ENCODE measurements around the gene ADI1. TPM values are rescaled to one million over a fixed set of nuclear protein-coding genes. Genes with fewer than 3 reads are reported as not detected.
"Not testable (repeated sequence)": the region's sequence is repeated elsewhere in the genome, so short reads cannot be mapped to it uniquely, and the experiment has no call there.

The ADI1 gene
- total RNA-seq, 2 donors from 2014 or later, result 29.5 to 43.2 TPM

DNA sequence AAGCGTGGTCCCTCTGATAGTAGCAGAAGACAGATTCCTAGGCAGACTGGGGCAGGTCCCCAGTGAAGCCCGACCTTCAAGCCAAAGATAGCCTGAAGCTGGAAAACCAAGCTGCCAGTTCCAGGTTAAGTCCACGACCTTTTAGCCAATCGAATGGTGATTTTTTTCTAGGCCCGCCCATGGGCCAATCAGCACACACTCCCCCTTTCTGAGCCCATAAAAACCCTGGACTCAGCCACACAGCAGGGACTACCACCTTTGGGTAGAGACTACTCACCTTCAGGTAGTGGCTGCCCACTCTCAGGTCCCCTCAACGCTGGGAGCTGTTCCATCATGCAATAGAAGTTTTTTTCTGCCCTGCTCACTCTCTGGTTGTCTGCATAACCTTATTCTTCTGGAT is 14.5 kb upstream of the ADI1 start:
- DNase-seq (ENCODE audit: low spot score), result no peak
- intact Hi-C loops (cut with DNase I), result no loop called here

DNA sequence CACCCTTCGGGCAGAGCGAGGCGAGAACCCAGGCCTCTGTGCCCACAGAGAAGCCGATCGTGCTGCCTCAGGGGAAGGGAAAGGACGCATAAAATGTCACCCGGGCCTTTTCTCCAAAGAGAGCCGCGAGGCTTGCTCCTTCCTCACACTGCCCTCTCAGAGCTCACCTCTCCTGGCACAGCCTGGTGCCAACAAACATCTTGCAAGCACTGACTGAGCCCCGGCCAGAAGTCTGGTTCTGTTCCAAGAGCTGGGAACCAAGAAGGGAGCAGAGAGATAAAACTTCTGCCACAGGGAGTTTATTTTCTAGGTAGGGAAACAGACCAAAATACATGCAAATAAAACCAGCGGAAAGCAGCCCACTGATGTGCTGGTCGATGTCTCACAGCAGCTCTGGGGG is 13.6 kb upstream of the ADI1 start:
- intact Hi-C loops (cut with DNase I), result no loop called here
- no peak for DNase-seq (ENCODE audit: low spot score)

DNA sequence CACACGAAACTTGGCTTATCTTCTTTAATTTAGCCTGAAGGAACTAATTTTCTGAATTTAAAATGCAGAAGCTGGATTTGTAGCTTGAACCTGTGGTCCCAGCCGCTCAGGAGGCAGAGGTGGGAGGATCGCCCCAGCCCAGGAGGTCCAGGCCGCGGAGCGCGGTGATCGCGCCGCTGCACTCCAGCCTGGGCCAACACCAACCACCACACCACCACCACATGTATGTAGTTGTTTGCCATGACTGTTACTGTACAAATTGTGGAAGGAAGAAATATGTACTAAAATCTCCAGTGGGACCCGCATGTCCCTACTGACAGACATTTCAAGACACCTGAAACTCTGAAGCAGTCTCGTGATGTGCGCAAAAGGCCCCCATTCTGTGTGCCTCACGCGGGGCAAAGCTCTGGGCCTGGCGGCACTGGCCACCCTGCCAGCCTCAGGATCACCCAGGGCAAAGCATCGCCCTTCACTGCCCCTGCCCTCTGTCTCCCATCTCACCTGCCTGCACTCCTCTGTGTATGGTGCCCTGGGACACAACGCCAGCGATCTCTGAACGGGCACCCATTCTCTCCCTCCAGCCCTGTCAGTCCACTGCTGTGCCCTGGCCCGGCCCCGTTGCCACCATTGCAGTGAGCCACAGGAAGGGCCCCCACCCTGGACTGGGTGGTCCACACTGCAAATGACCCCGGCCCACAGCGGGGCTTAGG is 10.1 kb upstream of the ADI1 start:
- no peak for DNase-seq (ENCODE audit: low spot score)

DNA sequence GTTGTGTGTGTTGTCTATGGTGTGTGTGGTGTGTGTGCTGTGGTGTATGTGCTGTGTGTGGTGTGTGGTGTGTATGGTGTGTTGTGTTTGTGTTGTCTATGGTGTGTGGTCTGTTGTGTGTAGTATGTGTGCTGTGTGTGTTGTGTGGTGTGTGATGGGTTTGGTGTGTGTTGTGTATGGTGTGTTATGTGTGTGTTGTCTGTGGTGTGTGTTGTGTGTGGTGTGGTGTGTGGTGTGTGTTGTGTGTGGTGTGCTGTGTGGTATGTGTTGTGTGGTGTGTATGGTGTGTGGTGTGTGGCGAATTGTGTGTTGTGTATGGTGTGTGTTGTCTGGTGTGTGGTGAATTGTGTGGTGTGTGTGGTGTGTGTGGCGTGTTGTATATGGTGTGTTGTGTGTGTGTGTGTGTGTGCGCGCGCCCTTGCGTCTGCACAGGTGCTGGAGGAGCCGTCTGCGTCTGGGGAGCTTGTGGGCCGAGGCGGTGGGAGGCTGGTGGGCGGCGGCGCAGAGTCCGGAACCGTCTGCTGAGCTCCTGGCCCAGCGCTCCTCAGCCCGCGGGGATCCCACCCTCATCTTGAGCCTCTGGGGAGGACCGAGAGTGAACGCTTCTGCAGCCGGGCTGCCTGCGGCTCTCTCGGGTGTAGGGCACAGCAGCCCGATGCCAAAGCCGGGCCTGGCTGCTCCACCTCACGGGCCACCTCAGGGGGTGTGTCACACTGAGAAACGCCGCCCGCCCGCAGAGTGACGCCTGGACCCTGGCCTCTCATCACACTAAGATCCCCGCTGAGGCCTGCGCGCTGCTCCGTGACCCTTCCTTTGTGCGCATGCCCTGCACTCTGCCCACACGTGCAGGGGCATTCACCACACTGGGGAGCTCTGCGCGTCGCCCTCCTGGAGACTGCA is 8.8 kb upstream of the ADI1 start:
- DNase-seq (ENCODE audit: low spot score), result no peak
- intact Hi-C loops (cut with DNase I), result no loop called here

More for the DNA sequence above, 10.1 kb upstream of the ADI1 start:
- intact Hi-C loops (cut with DNase I), result no loop called here

DNA sequence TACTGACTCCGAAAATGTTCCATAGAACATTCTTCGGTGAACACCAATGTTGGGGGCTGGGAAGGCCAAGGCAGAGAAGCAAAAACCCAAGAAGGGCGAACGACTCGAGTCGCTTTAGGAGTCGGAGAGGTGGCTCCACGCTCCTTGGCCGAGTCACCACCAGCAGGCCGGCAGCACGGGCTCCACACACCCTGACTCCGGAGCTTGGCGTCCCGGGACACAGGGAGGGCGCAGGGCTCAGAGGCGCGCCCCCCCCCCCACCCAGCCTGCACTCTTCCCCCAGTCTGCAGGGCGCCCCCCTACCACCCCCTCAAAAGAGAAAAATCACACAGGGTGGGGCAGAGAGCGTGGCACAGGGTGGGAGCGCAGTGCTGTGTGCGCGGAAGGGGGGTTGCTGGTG is 7.5 kb upstream of the ADI1 start:
- DNase-seq (ENCODE audit: low spot score), result no peak
- intact Hi-C loops (cut with DNase I), result no loop called here

DNA sequence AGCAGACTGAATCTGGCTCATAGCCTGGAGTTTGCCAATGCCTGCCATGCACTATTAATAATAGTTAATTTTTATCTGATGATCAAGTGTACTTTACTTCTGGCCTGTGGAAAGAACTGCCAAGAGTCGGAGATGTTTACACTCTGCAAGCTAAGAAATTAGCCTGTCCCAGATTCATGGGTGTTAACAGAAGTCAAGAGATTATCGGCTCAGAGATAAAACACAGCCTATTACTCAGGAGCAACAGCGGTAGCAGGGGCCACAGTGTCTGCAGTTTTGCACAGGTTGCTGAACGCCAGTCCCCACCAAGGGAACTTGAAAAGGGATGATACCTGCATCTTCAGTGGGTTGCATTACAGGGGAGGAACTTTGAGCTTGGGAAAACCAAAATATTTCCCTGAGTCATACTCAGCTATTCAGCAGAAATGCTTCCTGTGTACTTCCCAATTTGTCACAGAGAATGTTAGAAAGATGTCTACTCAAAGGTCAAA is 4.3 kb upstream of the ADI1 start:
- intact Hi-C loops (cut with DNase I), result no loop called here
- no peak for DNase-seq (ENCODE audit: low spot score)

DNA sequence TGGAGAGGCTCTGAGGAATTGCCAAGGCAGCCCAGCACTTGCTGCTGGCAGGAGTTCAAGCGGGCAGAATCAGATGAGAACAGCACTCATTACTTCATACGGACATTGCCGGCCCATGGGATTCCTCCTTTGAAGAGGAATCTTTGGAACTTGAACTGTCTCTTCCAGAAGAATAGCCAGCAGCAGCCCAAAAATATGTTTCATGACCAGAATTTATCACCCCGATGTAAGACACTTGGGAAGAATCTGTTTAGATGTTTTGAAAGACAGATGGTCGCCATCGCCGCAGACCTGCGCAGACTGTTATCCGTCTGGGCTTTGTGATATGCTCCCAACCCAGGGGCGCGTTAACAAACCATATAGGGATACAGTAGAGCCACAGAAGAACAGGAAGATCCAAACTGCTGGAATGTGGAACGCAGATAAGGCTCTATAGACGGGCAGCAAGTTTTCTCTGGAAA is 3.7 kb upstream of the ADI1 start:
- intact Hi-C loops (cut with DNase I), result no loop called here

DNA sequence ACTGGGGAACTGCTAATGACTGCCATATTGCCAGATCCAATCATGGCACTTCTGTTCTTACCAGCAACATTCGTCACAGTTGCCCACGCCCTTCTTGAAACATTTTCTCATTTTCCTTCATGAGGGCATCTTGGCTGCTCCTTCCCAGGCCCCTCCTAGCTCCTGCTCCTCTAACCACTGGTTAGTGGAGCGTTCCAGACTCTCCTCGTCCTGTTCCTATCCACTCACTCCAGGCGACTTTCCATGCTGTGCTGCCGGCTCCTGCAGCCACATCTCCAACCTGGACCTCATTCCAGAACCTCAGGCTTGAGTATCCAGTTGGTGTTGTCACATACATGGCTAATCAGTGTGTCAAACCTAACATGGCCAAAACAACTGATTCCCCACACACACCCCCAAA is 1.3 kb upstream of the ADI1 start:
- DNase-seq (ENCODE audit: low spot score), result no peak
- intact Hi-C loops (cut with DNase I), result no loop called here

More for the DNA sequence above, 3.7 kb upstream of the ADI1 start:
- no peak for DNase-seq (ENCODE audit: low spot score)

DNA sequence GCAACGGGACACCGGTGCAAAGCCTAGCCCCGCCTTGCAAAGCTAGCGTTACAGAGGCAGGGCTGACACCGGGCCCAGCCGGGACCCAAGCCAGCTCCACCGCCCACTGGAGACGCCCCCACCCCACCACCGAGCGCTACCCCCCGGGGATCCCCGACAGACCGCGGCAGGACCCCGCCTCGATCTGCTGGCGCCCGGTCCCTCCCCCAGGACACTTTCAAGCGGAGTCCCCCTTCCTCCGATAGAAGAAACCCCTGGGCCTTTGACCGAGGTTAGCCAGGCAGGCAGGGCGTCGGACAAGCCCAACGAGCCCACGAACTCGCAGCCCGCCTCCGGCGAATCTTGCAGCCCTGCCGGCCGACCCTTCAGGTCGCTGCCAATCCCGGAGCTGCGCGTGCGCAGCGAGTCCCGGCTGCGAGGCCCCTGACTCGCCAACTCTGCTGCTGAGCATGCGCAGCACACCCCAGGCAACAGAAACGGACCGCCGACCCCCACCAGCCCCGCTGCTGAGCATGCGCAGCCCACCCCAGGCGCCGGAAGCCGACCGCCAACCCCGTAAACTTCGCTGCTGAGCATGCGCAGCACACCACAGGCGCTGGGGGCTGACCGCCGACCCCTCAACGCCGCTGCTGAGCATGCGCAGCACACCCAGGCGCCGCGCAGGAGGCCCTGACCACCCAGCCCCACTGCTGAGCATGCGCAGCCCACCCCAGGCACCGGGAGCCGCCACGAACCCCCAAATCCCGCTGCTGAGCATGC is 656 bp downstream of the ADI1 start:
- DNase-seq (ENCODE audit: low spot score), result peak; percentile 100
- intact Hi-C loops (cut with DNase I), result no loop called here

DNA sequence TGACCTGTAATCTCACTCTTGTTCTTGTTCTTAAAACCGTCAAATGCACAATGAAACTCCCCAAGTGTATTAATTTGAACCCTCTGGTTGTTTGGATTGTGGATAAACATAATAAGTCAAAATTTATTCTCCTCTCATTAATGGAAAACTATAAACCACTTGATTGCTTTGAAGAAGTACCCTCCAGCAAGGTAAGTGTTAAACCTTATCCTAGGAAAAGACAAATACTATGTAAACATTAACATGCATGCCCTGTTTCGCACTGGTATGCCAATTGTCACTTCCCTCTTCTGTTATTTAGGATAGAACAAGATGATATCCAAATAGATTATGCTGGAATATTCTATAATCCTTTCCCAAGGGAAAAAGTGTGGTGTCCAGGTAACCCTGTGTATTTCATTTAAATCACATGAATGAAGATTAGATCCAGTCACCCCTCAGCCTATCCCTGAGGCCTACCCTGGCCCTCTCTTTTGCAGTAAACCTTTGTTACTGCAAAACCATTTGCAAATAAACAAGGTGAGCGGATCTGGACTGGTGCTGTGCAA is 1.3 kb downstream of the ADI1 start:
- no peak for DNase-seq (ENCODE audit: low spot score)
- intact Hi-C loops (cut with DNase I), result no loop called here

DNA sequence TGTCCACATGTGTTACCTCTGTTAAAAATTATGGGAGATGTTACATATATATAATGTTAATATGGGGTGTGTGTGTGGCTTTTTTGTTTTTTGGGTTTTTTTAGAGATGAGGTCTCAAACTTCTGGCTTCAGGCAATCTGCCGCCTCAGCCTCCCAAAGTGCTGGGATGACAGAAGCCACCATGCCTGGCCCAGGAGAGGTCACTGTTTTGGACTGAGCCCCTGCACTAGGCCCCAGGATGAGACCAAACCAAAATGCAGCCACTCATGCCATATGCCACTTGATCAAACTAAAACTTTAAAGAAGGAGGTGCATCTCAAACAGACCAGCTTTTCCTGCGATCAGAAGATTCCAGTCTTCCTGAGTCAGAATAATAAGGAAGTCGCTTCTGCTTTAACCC is 2.5 kb downstream of the ADI1 start:
- intact Hi-C loops (cut with DNase I), result no loop called here
- no peak for DNase-seq (ENCODE audit: low spot score)

DNA sequence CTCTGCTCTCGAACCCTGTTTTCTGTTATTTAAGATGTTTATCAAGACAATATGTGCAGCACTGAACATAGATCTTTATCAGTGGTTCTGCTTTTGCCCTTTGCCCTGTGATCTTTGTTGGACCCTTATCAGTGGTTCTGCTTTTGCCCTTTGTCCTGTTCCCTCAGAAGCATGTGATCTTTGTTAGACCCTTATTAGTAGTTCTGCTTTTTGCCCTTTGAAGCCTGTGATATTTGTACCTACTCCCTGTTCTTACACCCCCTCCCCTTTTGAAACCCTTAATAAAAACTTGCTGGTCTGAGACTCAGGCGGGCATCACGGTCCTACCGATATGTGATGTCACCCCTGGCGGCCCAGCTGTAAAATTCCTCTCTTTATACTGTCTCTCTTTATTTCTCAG is 3.9 kb downstream of the ADI1 start:
- DNase-seq (ENCODE audit: low spot score); intact Hi-C loops (cut with DNase I): not testable (repeated sequence)

DNA sequence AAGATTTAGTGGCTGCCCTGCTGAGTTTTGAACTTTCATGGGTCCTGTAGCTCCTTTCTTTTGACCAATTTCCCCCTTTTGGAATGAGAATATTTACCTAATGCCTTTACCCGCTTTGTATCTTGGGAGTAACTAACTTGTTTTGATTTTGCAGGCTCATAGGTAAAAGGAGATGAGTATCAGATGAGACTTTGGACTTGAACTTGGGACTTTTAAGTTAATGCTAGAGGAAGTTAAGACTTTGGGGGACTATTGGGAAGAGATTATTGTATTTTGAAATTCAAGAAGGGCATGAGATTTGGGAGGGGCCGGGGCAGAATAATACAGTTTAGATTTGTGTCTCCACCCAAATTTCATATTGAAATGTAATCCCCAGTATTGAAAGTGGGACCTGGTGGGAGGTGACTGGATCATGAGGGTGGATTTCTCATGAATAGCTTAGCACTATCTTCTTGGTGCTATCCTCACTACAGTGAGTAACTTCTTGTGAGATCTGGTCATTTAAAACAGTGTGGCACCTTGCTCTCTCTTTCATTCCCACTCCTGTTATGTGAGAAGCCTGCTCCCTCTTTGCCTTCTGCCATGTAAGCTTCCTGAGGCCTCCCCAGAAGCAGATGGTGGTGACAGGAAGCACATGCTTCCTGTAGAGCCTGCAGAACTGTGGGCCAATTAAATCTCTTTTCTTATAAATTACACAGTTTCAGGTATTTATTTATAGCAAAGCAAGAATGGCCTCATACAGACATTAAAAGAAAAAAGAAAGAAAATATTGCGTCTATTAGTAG is 6.1 kb downstream of the ADI1 start:
- intact Hi-C loops (cut with DNase I), result no loop called here
- DNase-seq (ENCODE audit: low spot score), result no peak

DNA sequence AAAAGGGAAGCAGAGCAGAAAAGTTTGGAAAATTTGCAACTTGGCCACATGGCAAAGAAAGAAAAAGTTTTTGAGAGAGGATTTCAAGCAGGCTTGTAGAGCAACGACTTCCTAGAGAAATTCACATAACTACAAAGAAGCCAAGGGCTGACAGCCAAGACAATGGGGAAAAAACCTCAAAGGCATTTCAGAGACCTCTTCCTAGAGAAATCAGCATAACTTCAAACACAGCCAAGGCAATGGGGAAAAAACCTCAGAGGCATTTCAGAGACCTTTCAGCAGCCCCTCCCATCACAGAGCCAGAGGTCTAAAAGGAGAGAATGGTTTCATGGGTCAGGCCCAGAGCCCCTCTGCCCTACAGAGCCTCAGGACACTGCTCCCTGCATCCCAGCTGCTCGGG is 7.2 kb downstream of the ADI1 start:
- intact Hi-C loops (cut with DNase I), result no loop called here
- no peak for DNase-seq (ENCODE audit: low spot score)

DNA sequence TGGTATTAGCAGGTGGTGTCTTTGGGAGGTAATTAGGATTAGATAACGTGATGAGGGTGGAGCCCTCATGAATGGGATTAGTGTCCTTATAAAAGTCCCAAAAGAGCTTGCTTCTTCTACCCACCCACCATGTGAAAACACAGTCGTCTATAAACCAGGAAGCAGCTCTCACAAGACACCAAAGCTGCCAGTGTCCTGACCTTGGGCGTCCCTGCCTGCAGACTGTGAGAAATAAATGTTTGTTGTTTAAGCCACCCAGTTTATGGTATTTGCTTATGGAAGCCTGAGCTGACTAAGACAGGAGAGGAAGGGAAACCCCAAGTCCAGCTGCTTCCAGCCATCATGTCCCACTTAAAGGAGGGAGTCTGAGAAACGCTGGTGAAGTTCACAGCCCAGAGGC is 13.6 kb downstream of the ADI1 start:
- intact Hi-C loops (cut with DNase I), result no loop called here
- DNase-seq (ENCODE audit: low spot score), result no peak

DNA sequence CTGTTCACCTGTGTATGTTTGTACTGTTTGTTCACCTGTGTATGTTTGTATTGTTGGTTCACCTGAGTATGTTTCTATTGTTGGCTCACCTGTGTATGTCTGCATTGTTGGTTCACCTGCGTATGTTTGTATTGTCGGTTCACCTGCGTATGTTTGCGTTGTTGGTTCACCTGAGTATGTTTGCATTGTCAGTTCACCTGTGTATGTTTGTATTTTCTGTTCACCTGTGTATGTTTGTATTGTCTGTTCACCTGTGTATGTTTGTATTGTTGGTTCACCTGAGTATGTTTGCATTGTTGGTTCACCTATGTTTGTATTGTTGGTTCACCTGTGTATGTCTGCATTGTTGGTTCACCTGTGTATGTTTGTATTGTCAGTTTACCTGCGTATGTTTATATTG is 14.6 kb downstream of the ADI1 start:
- intact Hi-C loops (cut with DNase I), result no loop called here

DNA sequence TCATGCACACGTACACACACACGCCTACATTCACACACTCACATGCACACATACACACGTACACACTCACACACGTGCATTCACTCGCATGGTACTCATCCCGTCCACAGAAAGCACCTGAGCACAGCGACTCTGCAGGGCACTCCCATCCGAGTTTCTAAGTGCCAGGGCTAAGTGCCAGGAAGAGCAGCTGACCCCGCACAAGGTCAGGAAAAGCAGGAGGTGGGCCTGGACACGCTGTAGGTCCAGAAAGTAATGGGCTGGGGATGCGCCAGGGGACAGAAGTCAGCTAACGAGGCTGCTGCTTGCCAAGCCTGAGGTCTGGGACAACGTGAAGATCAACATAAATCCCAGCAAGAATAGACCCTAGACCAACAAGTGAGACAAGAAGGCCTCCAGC is 15.8 kb downstream of the ADI1 start:
- no peak for DNase-seq (ENCODE audit: low spot score)
- intact Hi-C loops (cut with DNase I), result no loop called here

More for the DNA sequence above, 14.6 kb downstream of the ADI1 start:
- DNase-seq (ENCODE audit: low spot score), result no peak

DNA sequence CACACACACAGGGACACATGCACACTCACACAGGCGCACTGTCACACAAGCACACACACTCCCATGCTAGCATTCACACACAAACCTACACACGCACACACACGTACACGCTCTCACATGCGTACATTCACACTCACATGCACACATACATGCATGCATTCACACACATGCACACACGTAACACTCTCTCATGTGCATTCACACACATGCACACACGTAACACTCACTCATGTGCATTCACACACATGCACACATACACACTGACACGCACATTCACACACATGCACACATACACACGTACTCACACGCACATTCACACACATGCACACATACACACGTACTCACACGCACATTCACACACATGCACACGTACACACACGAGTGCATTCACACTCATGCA is 16.3 kb downstream of the ADI1 start:
- DNase-seq (ENCODE audit: low spot score), result no peak
- intact Hi-C loops (cut with DNase I), result no loop called here

Data from posterior vena cava (tissue), 2 donors.